ENCODE results near the gene SNTN.

Gene SNTN

GRCh38 chr3:63624941-63625560, 27.4 kb upstream of the SNTN start:
- peak overlapping the region; percentile 1; the same call in 1 of the 2 replicates for H3K27ac ChIP-seq

DNA sequence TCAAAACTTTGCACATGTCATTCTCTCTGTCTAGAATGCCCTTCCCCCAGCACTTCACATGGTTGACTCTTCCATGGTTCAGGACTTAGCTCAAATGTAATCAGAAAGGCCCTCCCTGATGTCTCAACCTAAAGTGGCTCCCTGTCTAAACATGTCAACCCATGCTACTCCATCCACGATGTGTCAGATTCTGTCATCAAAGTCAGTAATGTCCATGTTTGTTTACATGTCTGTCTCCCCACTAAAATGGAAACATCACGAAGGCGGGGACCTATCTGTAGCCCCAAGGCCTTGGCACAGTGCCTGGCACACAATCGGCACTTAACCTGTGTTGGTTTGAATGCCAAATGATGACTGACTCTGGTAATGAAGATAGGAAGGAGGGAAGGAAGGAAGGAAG, 20.8 kb upstream of the SNTN start:
- no peak overlapping the region for H3K27ac ChIP-seq
- no peak for TF ChIP-seq CTCF (IDR thresholded peaks at IDR 0.05)
- TF ChIP-seq ZFX (IDR thresholded peaks at IDR 0.05; ENCODE audit: borderline replicate concordance) = no peak

More at GRCh38 chr3:63624941-63625560, 27.4 kb upstream of the SNTN start:
- TF ChIP-seq ZFX (IDR thresholded peaks at IDR 0.05; ENCODE audit: borderline replicate concordance) (no peak), CTCF (IDR thresholded peaks at IDR 0.05) (no peak)

DNA sequence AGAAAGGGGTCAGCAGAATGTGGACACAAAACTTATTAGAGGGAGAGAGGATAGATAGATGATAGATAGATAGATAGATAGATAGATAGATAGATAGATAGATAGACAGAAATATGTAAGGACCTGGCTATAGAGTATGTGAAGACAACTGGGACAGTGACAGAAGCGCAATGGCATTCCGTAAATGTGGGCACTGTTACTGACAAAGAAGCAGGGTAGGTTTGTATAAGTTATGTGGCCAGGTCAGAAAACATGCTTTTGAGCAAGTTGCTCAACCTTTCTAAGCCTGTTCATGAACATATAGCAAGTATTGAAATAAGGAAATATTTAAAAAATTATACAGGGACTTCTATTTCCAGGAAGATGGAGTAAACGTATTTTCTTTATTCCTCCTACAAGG, 17.3 kb upstream of the SNTN start:
- H3K27ac ChIP-seq = no peak overlapping the region
- TF ChIP-seq CTCF (IDR thresholded peaks at IDR 0.05) (no peak), ZFX (IDR thresholded peaks at IDR 0.05; ENCODE audit: borderline replicate concordance) (no peak)

DNA sequence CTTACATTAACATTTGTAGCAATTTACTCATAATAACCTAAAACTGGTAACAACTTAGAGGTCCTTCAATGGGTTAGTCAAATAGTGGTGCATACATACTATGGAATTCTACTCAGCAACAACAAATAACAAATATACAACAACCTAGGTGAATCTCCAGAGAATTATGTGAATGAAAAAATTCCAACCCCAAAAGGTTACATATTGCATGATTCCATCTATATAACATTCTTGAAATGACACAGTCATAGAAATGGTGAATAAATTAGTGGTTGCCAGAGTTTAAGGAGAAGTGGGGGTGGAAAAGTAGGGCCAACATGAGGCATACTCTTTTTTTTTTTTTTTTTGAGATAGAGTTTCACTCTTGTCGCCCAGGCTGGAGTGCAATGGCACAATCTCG, 12.7 kb upstream of the SNTN start:
- TF ChIP-seq CTCF (IDR thresholded peaks at IDR 0.05) (no peak), ZFX (IDR thresholded peaks at IDR 0.05; ENCODE audit: borderline replicate concordance) (no peak)
- no peak overlapping the region for H3K27ac ChIP-seq

DNA sequence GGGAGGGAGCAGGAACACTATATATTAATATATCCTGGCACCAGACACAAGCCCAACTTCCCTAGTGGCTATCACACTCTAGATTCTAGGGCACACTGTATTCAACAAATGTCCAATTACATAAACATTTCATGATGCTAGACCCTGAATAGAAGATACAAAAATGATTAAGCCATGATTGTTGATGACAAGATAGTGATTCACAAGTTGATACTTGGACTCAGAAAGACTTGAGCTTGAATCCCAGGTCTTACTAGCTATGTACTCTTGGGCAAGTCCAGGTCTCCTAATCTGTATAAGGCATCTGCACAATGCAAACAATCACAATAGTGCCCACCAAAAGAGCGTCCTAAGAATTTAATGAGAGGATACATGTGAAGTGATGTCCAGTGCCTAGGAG, 10.0 kb upstream of the SNTN start:
- TF ChIP-seq CTCF (IDR thresholded peaks at IDR 0.05) (no peak), ZFX (IDR thresholded peaks at IDR 0.05; ENCODE audit: borderline replicate concordance) (no peak)
- no peak overlapping the region for H3K27ac ChIP-seq

- H3K27ac ChIP-seq = peak overlapping the region; percentile 59; the same call in 1 of the 2 replicates
- TF ChIP-seq ZFX (IDR thresholded peaks at IDR 0.05; ENCODE audit: borderline replicate concordance) (no peak), CTCF (IDR thresholded peaks at IDR 0.05) (no peak)
These were observed 8.2 kb upstream of the SNTN start for GRCh38 chr3:63644212-63644797.

DNA sequence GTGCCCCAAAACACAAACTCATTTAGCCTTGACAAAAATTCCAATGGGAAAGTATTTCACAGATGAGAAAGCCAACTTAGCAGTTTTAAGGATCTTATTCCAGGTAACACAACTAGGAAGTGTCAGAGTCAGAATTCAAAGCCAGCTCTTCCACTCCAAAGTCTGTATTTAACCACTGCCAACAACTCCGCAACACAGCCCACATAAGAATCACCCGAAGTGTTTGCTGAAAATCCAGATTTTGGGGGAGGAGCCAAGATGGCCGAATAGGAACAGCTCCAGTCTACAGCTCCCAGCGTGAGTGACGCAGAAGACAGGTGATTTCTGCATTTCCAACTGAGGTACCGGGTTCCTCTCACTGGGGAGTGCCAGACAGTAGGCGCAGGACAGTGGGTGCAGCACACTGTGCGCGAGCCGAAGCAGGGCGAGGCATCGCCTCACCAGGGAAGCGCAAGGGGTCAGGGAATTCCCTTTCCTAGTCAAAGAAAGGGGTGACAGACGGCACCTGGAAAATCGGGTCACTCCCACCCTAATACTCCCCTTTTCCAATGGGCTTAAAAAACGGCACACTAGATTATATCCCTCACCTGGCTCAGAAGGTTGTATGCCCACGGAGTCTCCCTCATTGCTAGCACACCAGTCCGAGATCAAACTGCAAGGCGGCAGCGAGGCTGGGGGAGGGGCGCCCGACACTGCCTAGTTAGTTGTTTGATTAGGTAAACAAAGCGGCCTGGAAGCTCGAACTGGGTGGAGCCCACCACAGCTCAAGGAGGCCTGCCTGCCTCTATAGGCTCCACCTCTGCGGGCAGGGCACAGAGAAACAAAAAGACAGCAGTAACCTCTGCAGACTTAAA, 7.3 kb upstream of the SNTN start:
- peak overlapping the region; percentile 59 for H3K27ac ChIP-seq

Measured in 22Rv1 (cell line).